ENCODE measurements around the gene ARPC5. TPM values are rescaled to one million over a fixed set of nuclear protein-coding genes. Genes with fewer than 3 reads are reported as not detected.
"Not testable (repeated sequence)": the region's sequence is repeated elsewhere in the genome, so short reads cannot be mapped to it uniquely, and the experiment has no call there.

The ARPC5 gene
- total RNA-seq, 2 experiments from 2014 or later: 233 to 235 TPM

GRCh38 chr1:183622884-183623785, 12.4 kb downstream of the ARPC5 start:
- Mint-ChIP-seq H3K36me3 (ENCODE audit: low read depth) (peaks cover 36% of the 10 kb centered on the region), H3K4me3 (no peak overlapping the region), H3K4me1 (peaks cover 11% of the 10 kb centered on the region), H3K9me3 (no peaks in the 10 kb centered on the region), H3K27me3 (no peaks in the 10 kb centered on the region), H3K27ac (no peak overlapping the region)
- POLR2A ChIA-PET: interaction anchor here (1.3 kb wide), 1 partner anchor 11 kb away, joined by 3 read pairs; no protein-coding TSS in a partner anchor
- CTCF ChIA-PET: interaction anchor here (0.6 to 1.2 kb wide), 6 partner anchors 8 to 154 kb away, joined by 3 read pairs; partner anchors contain the start of gene SMG7
- DNase-seq: peak; percentile 56

GRCh38 chr1:183622013-183622412, 13.6 kb downstream of the ARPC5 start:
- CTCF ChIA-PET: interaction anchor here (0.9 to 1.1 kb wide), 2 partner anchors 9 to 153 kb away, joined by 3 read pairs; no protein-coding TSS in a partner anchor
- POLR2A ChIA-PET: interaction anchor here (1.3 kb wide), 1 partner anchor 12 kb away, joined by 3 read pairs; no protein-coding TSS in a partner anchor
- no peak overlapping the region for H3K4me3 Mint-ChIP-seq
- H3K27me3 Mint-ChIP-seq: no peaks in the 10 kb centered on the region
- H3K36me3 Mint-ChIP-seq (ENCODE audit: low read depth): peaks cover 30% of the 10 kb centered on the region
- DNase-seq: no peak
- no peaks in the 10 kb centered on the region for H3K9me3 Mint-ChIP-seq
- no peak overlapping the region for H3K27ac Mint-ChIP-seq
- peaks cover 8% of the 10 kb centered on the region for H3K4me1 Mint-ChIP-seq

- POLR2A ChIA-PET: no interaction called here
- peaks cover 3% of the 10 kb centered on the region for H3K4me1 Mint-ChIP-seq
- peaks cover 18% of the 10 kb centered on the region for H3K36me3 Mint-ChIP-seq (ENCODE audit: low read depth)
- no peak overlapping the region for H3K27ac Mint-ChIP-seq
- no peaks in the 10 kb centered on the region for H3K9me3 Mint-ChIP-seq
- no peaks in the 10 kb centered on the region for H3K27me3 Mint-ChIP-seq
- CTCF ChIA-PET: no interaction called here
- no peak for DNase-seq
- no peak overlapping the region for H3K4me3 Mint-ChIP-seq
Measured at GRCh38 chr1:183620311-183620710, 15.3 kb downstream of the ARPC5 start.

- ChIA-PET POLR2A (no interaction called here), CTCF (no interaction called here)
- no peak overlapping the region for H3K4me3 Mint-ChIP-seq
- no peaks in the 10 kb centered on the region for H3K9me3 Mint-ChIP-seq
- no peak overlapping the region for H3K27ac Mint-ChIP-seq
- DNase-seq: no peak
- peaks cover 2% of the 10 kb centered on the region for H3K27me3 Mint-ChIP-seq
- peaks cover 14% of the 10 kb centered on the region for H3K36me3 Mint-ChIP-seq (ENCODE audit: low read depth)
- H3K4me1 Mint-ChIP-seq: peaks cover 3% of the 10 kb centered on the region
Measured at GRCh38 chr1:183619781-183620180, 15.8 kb downstream of the ARPC5 start.

GRCh38 chr1:183618202-183618601, 17.4 kb downstream of the ARPC5 start:
- H3K9me3 Mint-ChIP-seq; H3K4me3 Mint-ChIP-seq; H3K27ac Mint-ChIP-seq; DNase-seq; H3K36me3 Mint-ChIP-seq (ENCODE audit: low read depth); POLR2A ChIA-PET; H3K27me3 Mint-ChIP-seq; CTCF ChIA-PET; H3K4me1 Mint-ChIP-seq: not testable (repeated sequence)

- POLR2A ChIA-PET; DNase-seq; H3K9me3 Mint-ChIP-seq; H3K36me3 Mint-ChIP-seq (ENCODE audit: low read depth); CTCF ChIA-PET; H3K27ac Mint-ChIP-seq; H3K4me1 Mint-ChIP-seq; H3K4me3 Mint-ChIP-seq: not testable (repeated sequence)
- peaks cover 10% of the 10 kb centered on the region for H3K27me3 Mint-ChIP-seq
Measured at GRCh38 chr1:183612975-183613374, 22.6 kb downstream of the ARPC5 start.

- Mint-ChIP-seq H3K27ac (no peak overlapping the region), H3K27me3 (peaks cover 10% of the 10 kb centered on the region), H3K9me3 (no peaks in the 10 kb centered on the region), H3K4me3 (no peak overlapping the region), H3K36me3 (ENCODE audit: low read depth) (no peaks in the 10 kb centered on the region), H3K4me1 (no peaks in the 10 kb centered on the region)
- no peak for DNase-seq
- ChIA-PET POLR2A (no interaction called here), CTCF (no interaction called here)
Measured at GRCh38 chr1:183612407-183612806, 23.2 kb downstream of the ARPC5 start.

GRCh38 chr1:183611021-183611420, 24.6 kb downstream of the ARPC5 start:
- H3K27me3 Mint-ChIP-seq: peaks cover 10% of the 10 kb centered on the region
- ChIA-PET CTCF (interaction anchor here (0.7 to 2.9 kb wide), 2 partner anchors 10 to 304 kb away, joined by 3 to 7 read pairs; no protein-coding TSS in a partner anchor), POLR2A (no interaction called here)
- H3K36me3 Mint-ChIP-seq (ENCODE audit: low read depth): no peaks in the 10 kb centered on the region
- H3K4me1 Mint-ChIP-seq: no peaks in the 10 kb centered on the region
- H3K27ac Mint-ChIP-seq: no peak overlapping the region
- no peak for DNase-seq
- H3K9me3 Mint-ChIP-seq: no peaks in the 10 kb centered on the region
- H3K4me3 Mint-ChIP-seq: no peak overlapping the region

- Mint-ChIP-seq H3K9me3 (no peaks in the 10 kb centered on the region), H3K4me1 (peaks cover 3% of the 10 kb centered on the region), H3K36me3 (ENCODE audit: low read depth) (no peaks in the 10 kb centered on the region), H3K27ac (no peak overlapping the region), H3K4me3 (no peak overlapping the region), H3K27me3 (peaks cover 10% of the 10 kb centered on the region)
- POLR2A ChIA-PET: no interaction called here
- DNase-seq: no peak
- CTCF ChIA-PET: interaction anchor here (1.0 to 2.9 kb wide), 4 partner anchors 17 to 306 kb away, joined by 3 to 7 read pairs (median 4); partner anchors contain the start of gene NCF2
Measured at GRCh38 chr1:183609759-183610452, 25.7 kb downstream of the ARPC5 start.

GRCh38 chr1:183609313-183609712, 26.3 kb downstream of the ARPC5 start:
- H3K36me3 Mint-ChIP-seq (ENCODE audit: low read depth): no peaks in the 10 kb centered on the region
- DNase-seq: no peak
- no peak overlapping the region for H3K27ac Mint-ChIP-seq
- H3K9me3 Mint-ChIP-seq: no peaks in the 10 kb centered on the region
- peaks cover 5% of the 10 kb centered on the region for H3K4me1 Mint-ChIP-seq
- H3K4me3 Mint-ChIP-seq: no peak overlapping the region
- CTCF ChIA-PET: interaction anchor here (1.0 to 2.9 kb wide), 4 partner anchors 18 to 306 kb away, joined by 3 to 7 read pairs (median 4); partner anchors contain the start of gene NCF2
- H3K27me3 Mint-ChIP-seq: peaks cover 7% of the 10 kb centered on the region
- POLR2A ChIA-PET: no interaction called here

GRCh38 chr1:183607322-183607980, 28.1 kb downstream of the ARPC5 start:
- no peak overlapping the region for H3K4me3 Mint-ChIP-seq
- H3K36me3 Mint-ChIP-seq (ENCODE audit: low read depth): no peaks in the 10 kb centered on the region
- peaks cover 11% of the 10 kb centered on the region for H3K4me1 Mint-ChIP-seq
- no peak overlapping the region for H3K27ac Mint-ChIP-seq
- POLR2A ChIA-PET: interaction anchor here (0.5 kb wide), 1 partner anchor 347 kb away, joined by 3 read pairs; no protein-coding TSS in a partner anchor
- peaks cover 10% of the 10 kb centered on the region for H3K27me3 Mint-ChIP-seq
- CTCF ChIA-PET: no interaction called here
- no peaks in the 10 kb centered on the region for H3K9me3 Mint-ChIP-seq
- DNase-seq: no peak

- CTCF ChIA-PET: no interaction called here
- Mint-ChIP-seq H3K4me1 (peaks cover 11% of the 10 kb centered on the region), H3K4me3 (no peak overlapping the region), H3K9me3 (no peaks in the 10 kb centered on the region), H3K27me3 (peaks cover 7% of the 10 kb centered on the region), H3K27ac (no peak overlapping the region), H3K36me3 (ENCODE audit: low read depth) (no peaks in the 10 kb centered on the region)
- no peak for DNase-seq
- POLR2A ChIA-PET: no interaction called here
Measured at GRCh38 chr1:183605904-183606303, 29.7 kb downstream of the ARPC5 start.

- DNase-seq: no peak
- Mint-ChIP-seq H3K4me3 (no peak overlapping the region), H3K4me1 (peaks cover 11% of the 10 kb centered on the region), H3K36me3 (ENCODE audit: low read depth) (no peaks in the 10 kb centered on the region), H3K27ac (no peak overlapping the region), H3K9me3 (no peaks in the 10 kb centered on the region), H3K27me3 (peaks cover 7% of the 10 kb centered on the region)
- ChIA-PET CTCF (no interaction called here), POLR2A (no interaction called here)
Measured at GRCh38 chr1:183604815-183605214, 30.8 kb downstream of the ARPC5 start.

Data from activated CD4-positive, alpha-beta memory T cell treated with anti-CD3 and anti-CD28 coated beads, Interleukin-2, amount 10 ng/mL, durations not matched to agents 7 days and 5 days (primary cell).